ENCODE results near the gene AP1G2. TPM values are rescaled to one million over a fixed set of nuclear protein-coding genes. Genes with fewer than 3 reads are reported as not detected.

AP1G2 gene
- total RNA-seq, 1 donor from 2014 or later = 93.4 TPM

DNA sequence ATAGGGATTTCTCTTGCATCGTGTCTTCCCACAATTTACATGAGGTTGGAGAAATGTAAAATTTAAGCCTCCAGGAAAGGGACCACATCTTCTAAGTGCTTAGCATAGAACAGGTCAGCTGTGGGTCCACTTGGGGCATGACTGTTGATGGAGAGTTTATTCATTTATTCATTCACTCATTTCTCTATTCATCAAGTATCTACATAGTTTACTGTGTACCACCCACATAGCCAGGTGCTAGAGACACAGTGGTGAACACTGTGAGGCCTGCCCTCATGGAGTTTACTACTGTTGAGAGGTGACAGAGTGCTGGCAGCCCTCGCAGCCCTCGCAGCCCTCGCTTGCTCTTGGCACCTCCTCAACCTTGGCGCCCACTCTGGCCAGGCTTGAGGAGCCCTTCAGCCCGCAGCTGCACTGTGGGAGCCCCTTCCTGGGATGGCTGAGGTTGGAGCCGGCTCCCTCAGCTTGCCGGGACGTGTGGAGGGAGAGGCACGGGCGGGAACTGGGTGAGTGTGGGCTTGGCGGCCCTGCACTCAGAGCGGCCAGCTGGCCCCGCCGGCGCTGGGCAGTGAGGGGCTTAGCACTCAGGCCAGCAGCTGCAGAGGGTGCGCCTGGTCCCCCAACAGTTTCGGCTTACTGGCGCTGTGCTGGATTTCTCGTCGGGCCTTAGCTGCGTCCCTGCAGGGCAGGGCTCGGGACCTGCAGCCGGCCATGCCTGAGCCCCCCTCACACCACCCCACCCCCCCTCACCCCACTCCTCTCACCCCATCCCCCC, 12.7 kb upstream of the AP1G2 start:
- TF ChIP-seq CTCF (IDR thresholded peaks at IDR 0.05; ENCODE audit: insufficient read depth, low read length, poor library complexity, severe bottlenecking) = no peak
- no peak for DNase-seq (ENCODE audit: low read depth)
- H3K27me3 ChIP-seq (ENCODE audit: control insufficient read depth, insufficient read depth, low read length) = peaks cover 51% of the 10 kb centered on the region
- H3K36me3 ChIP-seq (ENCODE audit: control insufficient read depth, insufficient read depth, low read length) = no peaks in the 10 kb centered on the region
- H3K4me3 ChIP-seq (ENCODE audit: low read depth, low read length) = no peak overlapping the region

DNA sequence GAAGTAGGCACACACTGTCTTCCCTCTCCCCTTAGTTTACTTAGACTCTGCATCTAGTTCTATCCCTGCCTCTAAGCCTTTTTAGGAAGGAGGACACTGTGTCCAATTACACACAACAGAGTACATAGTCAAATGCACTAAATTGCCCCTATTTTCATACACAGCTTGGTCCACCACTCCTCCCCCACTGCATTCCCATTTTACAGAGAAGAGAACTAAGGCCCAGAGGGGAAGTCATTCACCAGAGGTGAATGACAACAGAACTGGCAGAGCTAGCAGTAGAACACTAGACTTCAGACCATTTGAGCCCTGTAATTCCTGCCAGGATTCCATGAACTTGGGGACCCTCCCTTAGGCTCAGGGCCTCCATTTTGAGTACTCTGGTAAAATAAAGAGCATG, 12.1 kb upstream of the AP1G2 start:
- H3K27me3 ChIP-seq (ENCODE audit: control insufficient read depth, insufficient read depth, low read length) = peaks cover 56% of the 10 kb centered on the region
- TF ChIP-seq CTCF (IDR thresholded peaks at IDR 0.05; ENCODE audit: insufficient read depth, low read length, poor library complexity, severe bottlenecking) = no peak
- DNase-seq (ENCODE audit: low read depth) = no peak
- H3K4me3 ChIP-seq (ENCODE audit: low read depth, low read length) = no peak overlapping the region
- no peaks in the 10 kb centered on the region for H3K36me3 ChIP-seq (ENCODE audit: control insufficient read depth, insufficient read depth, low read length)

GRCh38 chr14:23579311-23579630, 11.7 kb upstream of the AP1G2 start:
- Histone ChIP-seq H3K27me3 (ENCODE audit: control insufficient read depth, insufficient read depth, low read length) (peaks cover 56% of the 10 kb centered on the region), H3K36me3 (ENCODE audit: control insufficient read depth, insufficient read depth, low read length) (no peaks in the 10 kb centered on the region), H3K4me3 (ENCODE audit: low read depth, low read length) (no peak overlapping the region)
- DNase-seq (ENCODE audit: low read depth) = no peak
- no peak for TF ChIP-seq CTCF (IDR thresholded peaks at IDR 0.05; ENCODE audit: insufficient read depth, low read length, poor library complexity, severe bottlenecking)

DNA sequence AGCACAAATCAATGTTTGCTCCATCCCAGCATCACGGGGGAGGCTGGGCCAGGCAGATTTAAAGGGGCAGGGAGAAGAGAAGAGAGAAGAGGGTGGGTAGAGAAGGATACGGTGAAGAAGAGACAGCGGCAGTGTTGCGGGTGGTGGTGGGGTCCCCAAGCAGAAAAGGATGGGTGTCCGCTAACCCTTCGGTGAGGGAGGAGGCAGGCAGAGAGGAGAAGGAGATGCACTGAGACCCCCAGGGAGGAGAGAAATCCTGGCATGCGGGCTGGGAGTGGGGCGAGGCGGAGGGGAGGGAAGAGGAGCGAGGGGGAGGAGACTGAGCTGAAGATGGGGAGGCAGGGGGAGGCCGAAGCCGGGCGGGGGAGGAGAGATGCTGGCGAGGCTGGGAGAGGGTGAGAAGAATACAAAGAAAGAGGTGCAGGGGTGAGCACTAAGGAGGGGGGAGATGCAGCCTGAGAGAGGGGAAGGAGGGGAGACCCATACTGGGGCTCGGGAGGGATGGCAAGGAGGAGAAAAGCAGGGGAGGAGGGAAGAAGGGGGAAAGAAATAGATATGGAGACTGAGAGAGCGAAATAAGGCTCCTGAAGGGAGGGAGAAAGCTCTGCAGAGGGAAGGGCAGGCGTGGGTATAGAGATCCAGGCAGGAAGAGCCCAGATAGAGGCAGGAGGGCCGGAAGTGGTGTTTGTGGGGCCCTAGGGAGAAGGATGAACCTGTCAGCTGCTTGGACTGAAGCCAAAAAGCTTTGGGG, 11.1 kb upstream of the AP1G2 start, which contains the start of gene JPH4:
Gene JPH4, minus strand, starts transcription at position 231 of the 751 bp plus-strand sequence. CDS start 1,337 bp downstream, outside the sequence.
- Histone ChIP-seq H3K36me3 (ENCODE audit: control insufficient read depth, insufficient read depth, low read length) (no peaks in the 10 kb centered on the region), H3K4me3 (ENCODE audit: low read depth, low read length) (no peak within 1 kb of the TSS), H3K27me3 (ENCODE audit: control insufficient read depth, insufficient read depth, low read length) (peaks cover 56% of the 10 kb centered on the region)
- DNase-seq (ENCODE audit: low read depth) = no peak
- no peak for TF ChIP-seq CTCF (IDR thresholded peaks at IDR 0.05; ENCODE audit: insufficient read depth, low read length, poor library complexity, severe bottlenecking)

GRCh38 chr14:23577710-23578392, 10.3 kb upstream of the AP1G2 start:
- no peak for DNase-seq (ENCODE audit: low read depth)
- TF ChIP-seq CTCF (IDR thresholded peaks at IDR 0.05; ENCODE audit: insufficient read depth, low read length, poor library complexity, severe bottlenecking) = no peak
- peaks cover 64% of the 10 kb centered on the region for H3K27me3 ChIP-seq (ENCODE audit: control insufficient read depth, insufficient read depth, low read length)
- no peak overlapping the region for H3K4me3 ChIP-seq (ENCODE audit: low read depth, low read length)
- H3K36me3 ChIP-seq (ENCODE audit: control insufficient read depth, insufficient read depth, low read length) = no peaks in the 10 kb centered on the region
